ENCODE measurements around the gene CCDC126. TPM values are rescaled to one million over a fixed set of nuclear protein-coding genes. Genes with fewer than 3 reads are reported as not detected.

The CCDC126 gene
- total RNA-seq, 1 experiment from 2014 or later = 11.0 TPM

- TF ChIP-seq CTCF (IDR thresholded peaks at IDR 0.05; ENCODE audit: unreplicated experiment) = no peak
- no TSS peak for BruUV-seq (replicated peaks)
- H3K27me3 Mint-ChIP-seq (ENCODE audit: unreplicated experiment) = no peaks in the 10 kb centered on the region
- no peaks in the 10 kb centered on the region for H3K9me3 Mint-ChIP-seq (ENCODE audit: low read depth, unreplicated experiment)
- CTCF ChIA-PET = no interaction called here
- H3K36me3 Mint-ChIP-seq (ENCODE audit: insufficient read depth, unreplicated experiment) = no peaks in the 10 kb centered on the region
- no peak overlapping the region for H3K27ac Mint-ChIP-seq (ENCODE audit: unreplicated experiment)
- peaks cover 15% of the 10 kb centered on the region for H3K4me1 Mint-ChIP-seq (ENCODE audit: low read depth, unreplicated experiment)
- no peak overlapping the region for H3K4me3 Mint-ChIP-seq (ENCODE audit: low read depth, unreplicated experiment)
- intact Hi-C loops (cut with micrococcal nuclease; ENCODE audit: unreplicated experiment) = no loop called here
- no peak for DNase-seq
Observed at GRCh38 chr7:23603632-23604295, 6.6 kb downstream of the CCDC126 start.

GRCh38 chr7:23604296-23604640, 7.1 kb downstream of the CCDC126 start:
- BruUV-seq (replicated peaks) = no TSS peak
- intact Hi-C loops (cut with micrococcal nuclease; ENCODE audit: unreplicated experiment) = no loop called here

GRCh38 chr7:23607130-23607529, 9.9 kb downstream of the CCDC126 start:
- BruUV-seq (replicated peaks) = no TSS peak
- no peak for DNase-seq
- peaks cover 8% of the 10 kb centered on the region for H3K4me1 Mint-ChIP-seq (ENCODE audit: low read depth, unreplicated experiment)
- no peak overlapping the region for H3K27ac Mint-ChIP-seq (ENCODE audit: unreplicated experiment)
- H3K4me3 Mint-ChIP-seq (ENCODE audit: low read depth, unreplicated experiment) = no peak overlapping the region
- H3K9me3 Mint-ChIP-seq (ENCODE audit: low read depth, unreplicated experiment) = no peaks in the 10 kb centered on the region
- no peak for TF ChIP-seq CTCF (IDR thresholded peaks at IDR 0.05; ENCODE audit: unreplicated experiment)
- no peaks in the 10 kb centered on the region for H3K27me3 Mint-ChIP-seq (ENCODE audit: unreplicated experiment)
- CTCF ChIA-PET = no interaction called here
- H3K36me3 Mint-ChIP-seq (ENCODE audit: insufficient read depth, unreplicated experiment) = no peaks in the 10 kb centered on the region
- intact Hi-C loops (cut with micrococcal nuclease; ENCODE audit: unreplicated experiment) = no loop called here

More at GRCh38 chr7:23604296-23604640, 7.1 kb downstream of the CCDC126 start:
- no peak overlapping the region for H3K27ac Mint-ChIP-seq (ENCODE audit: unreplicated experiment)
- H3K36me3 Mint-ChIP-seq (ENCODE audit: insufficient read depth, unreplicated experiment) = no peaks in the 10 kb centered on the region
- no peaks in the 10 kb centered on the region for H3K27me3 Mint-ChIP-seq (ENCODE audit: unreplicated experiment)
- no peak for DNase-seq
- H3K4me3 Mint-ChIP-seq (ENCODE audit: low read depth, unreplicated experiment) = no peak overlapping the region
- CTCF ChIA-PET = interaction anchor here (0.7 kb wide), 1 partner anchor 27 kb away, joined by 7 read pairs; no protein-coding TSS in a partner anchor
- TF ChIP-seq CTCF (IDR thresholded peaks at IDR 0.05; ENCODE audit: unreplicated experiment) = no peak
- H3K9me3 Mint-ChIP-seq (ENCODE audit: low read depth, unreplicated experiment) = no peaks in the 10 kb centered on the region
- peaks cover 10% of the 10 kb centered on the region for H3K4me1 Mint-ChIP-seq (ENCODE audit: low read depth, unreplicated experiment)

GRCh38 chr7:23607866-23608265, 10.7 kb downstream of the CCDC126 start:
- BruUV-seq (replicated peaks) = no TSS peak
- Mint-ChIP-seq H3K36me3 (ENCODE audit: insufficient read depth, unreplicated experiment) (no peaks in the 10 kb centered on the region), H3K4me1 (ENCODE audit: low read depth, unreplicated experiment) (peaks cover 8% of the 10 kb centered on the region), H3K27me3 (ENCODE audit: unreplicated experiment) (no peaks in the 10 kb centered on the region), H3K9me3 (ENCODE audit: low read depth, unreplicated experiment) (no peaks in the 10 kb centered on the region), H3K27ac (ENCODE audit: unreplicated experiment) (no peak overlapping the region), H3K4me3 (ENCODE audit: low read depth, unreplicated experiment) (no peak overlapping the region)
- intact Hi-C loops (cut with micrococcal nuclease; ENCODE audit: unreplicated experiment) = no loop called here
- TF ChIP-seq CTCF (IDR thresholded peaks at IDR 0.05; ENCODE audit: unreplicated experiment) = no peak
- CTCF ChIA-PET = no interaction called here
- DNase-seq = no peak
